Ascending aorta (tissue), 2 donors: ENCODE data around the gene MAP7D2. TPM values are rescaled to one million over a fixed set of nuclear protein-coding genes. Genes with fewer than 3 reads are reported as not detected.

Experiments used
- DNase-seq, 2 donors: peaks; one replicate each; pipeline ENCODE4 v3.0.0-alpha.2; 2019; ENCODE audit warnings: low spot score in 2 of 2
- H3K27ac ChIP-seq, 2 donors: fragments of 200-600 bp; sonication (generic); one replicate each; pipeline ENCODE4 v1.5.1; 2016 to 2017; ENCODE audit warnings: mild to moderate bottlenecking in 1 of 2
- H3K27me3 ChIP-seq: fragments of 200-600 bp; sonication (generic); one replicate; pipeline ENCODE4 v1.5.1; 2017
- H3K36me3 ChIP-seq, 2 donors: fragments of 200-600 bp; sonication (generic); one replicate each; pipeline ENCODE4 v1.5.1; 2016
- H3K4me1 ChIP-seq, 2 donors: fragments of 200-600 bp; sonication (generic); one replicate each; pipeline ENCODE4 v1.5.1; 2016 to 2017; ENCODE audit warnings: mild to moderate bottlenecking in 1 of 2
- H3K4me3 ChIP-seq, 2 donors: fragments of 200-600 bp; sonication (generic); one replicate each; pipeline ENCODE4 v1.5.1; 2016 to 2017; ENCODE audit warnings: mild to moderate bottlenecking in 1 of 2
- H3K9me3 ChIP-seq, 2 donors: fragments of 200-600 bp; sonication (generic); one replicate each; pipeline ENCODE4 v1.5.1; 2016
- CTCF ChIP-seq, 3 experiments: fragments of 200-600 bp in 2 of 3; fragments of 450-650 bp in 1 of 3; sonication (generic) in 2 of 3; IDR thresholded peaks; one replicate each; pipeline ENCODE4 v1.5.1; 2016 to 2019; ENCODE audit warnings: antibody characterized with exemption in 3 of 3, mild to moderate bottlenecking in 1 of 3, moderate library complexity in 1 of 3
- intact Hi-C: fragments of 100-400 bp; cut with DNase I; formaldehyde crosslinking; loops from one replicate; pipeline ENCODE4 v1.15.1; 2023
- total RNA-seq: library from RNA; depleted of rRNA; stranded (reverse); fragments of >200 nt; gene quantifications from one replicate; pipeline ENCODE4 v1.1.0, GENCODE V29; 2016

Gene MAP7D2
- total RNA-seq, 1 donor from 2014 or later: not detected

- peaks cover 0 to 3% of the 10 kb centered on the region in 2 donors for H3K36me3 ChIP-seq
- DNase-seq: no peak
- H3K4me3 ChIP-seq: no peak overlapping the region
- H3K27ac ChIP-seq: no peak overlapping the region
- no peak for TF ChIP-seq CTCF (IDR thresholded peaks at IDR 0.05)
- H3K9me3 ChIP-seq: no peaks in the 10 kb centered on the region
- no peaks in the 10 kb centered on the region for H3K27me3 ChIP-seq
- H3K4me1 ChIP-seq: no peaks in the 10 kb centered on the region
- intact Hi-C loops: no loop called here
These were observed 159.8 kb downstream of the MAP7D2 start for GRCh38 chrX:19956923-19957322.

Other genes with a start within 250 kb of the MAP7D2 start
- gene SH3KBP1, start 229.3 kb downstream of the MAP7D2 start, total RNA-seq: 27.4 TPM
- 5.0 TPM for gene BCLAF3, start 125.8 kb downstream of the MAP7D2 start, total RNA-seq
- gene EIF1AX, start 24.9 kb upstream of the MAP7D2 start, total RNA-seq: 29.3 TPM
- 43.0 TPM for gene RPS6KA3, start 150.0 kb upstream of the MAP7D2 start, total RNA-seq